Smooth muscle cell (in vitro differentiated cells): ENCODE data around the gene NCAM1. TPM values are rescaled to one million over a fixed set of nuclear protein-coding genes. Genes with fewer than 3 reads are reported as not detected.

Experiments
- DNase-seq: peaks from one replicate; lab custom pipeline; 2025; ENCODE audit not compliant: unreplicated experiment; lab: John Stamatoyannopoulos, UW
- H2AFZ ChIP-seq: fragments of 200-600 bp; sonication (generic); 2 replicates; pipeline ENCODE4 v1.6.0; 2016; ENCODE audit warnings: antibody characterized with exemption, low read depth, mild to moderate bottlenecking
- H3F3A ChIP-seq: fragments of 200-600 bp; sonication (generic); 2 replicates; pipeline ENCODE4 v1.6.0; 2017; ENCODE audit warnings: antibody characterized with exemption, low read depth
- H3K27ac ChIP-seq: fragments of 200-600 bp; sonication (generic); 2 replicates; pipeline ENCODE4 v1.5.1; 2016; ENCODE audit warnings: low read depth, mild to moderate bottlenecking
- H3K27me3 ChIP-seq: fragments of 200-600 bp; sonication (generic); 2 replicates; pipeline ENCODE4 v1.6.1; 2016; ENCODE audit warnings: low read depth, mild to moderate bottlenecking
- H3K36me3 ChIP-seq: fragments of 200-600 bp; sonication (generic); 2 replicates; pipeline ENCODE4 v1.5.1; 2016; ENCODE audit warnings: low read depth
- H3K4me1 ChIP-seq: fragments of 200-600 bp; sonication (generic); 2 replicates; pipeline ENCODE4 v1.5.1; 2016; ENCODE audit warnings: low read depth
- H3K4me2 ChIP-seq: fragments of 200-600 bp; sonication (generic); 2 replicates; pipeline ENCODE4 v1.6.0; 2016; ENCODE audit warnings: mild to moderate bottlenecking
- H3K4me3 ChIP-seq: fragments of 200-600 bp; sonication (generic); 2 replicates; pipeline ENCODE4 v1.5.1; 2016; ENCODE audit warnings: mild to moderate bottlenecking
- H3K79me2 ChIP-seq: fragments of 200-600 bp; sonication (generic); 2 replicates; pipeline ENCODE4 v1.6.0; 2016; ENCODE audit warnings: low read depth, mild to moderate bottlenecking
- H3K9ac ChIP-seq: fragments of 200-600 bp; sonication (generic); 2 replicates; pipeline ENCODE4 v1.6.0; 2016; ENCODE audit warnings: low read depth
- H3K9me3 ChIP-seq: fragments of 200-600 bp; sonication (generic); replicated peaks from 2 replicates; pipeline ENCODE4 v1.5.1; 2016; ENCODE audit warnings: low read depth
- H4K20me1 ChIP-seq: fragments of 200-600 bp; sonication (generic); 2 replicates; pipeline ENCODE4 v1.6.0; 2016; ENCODE audit warnings: low read depth
- CTCF ChIP-seq: fragments of 200-600 bp; sonication (generic); IDR thresholded peaks from 2 replicates; pipeline ENCODE4 v1.5.1; 2017; ENCODE audit warnings: borderline replicate concordance, mild to moderate bottlenecking, antibody characterized with exemption; ENCODE audit not compliant: insufficient read depth, poor library complexity, severe bottlenecking
- WGBS: methylation state at CpG from one replicate; pipeline ENCODE4 v1.1.7; 2016; ENCODE audit warnings: low lambda C conversion rate; 5-methylcytosine and 5-hydroxymethylcytosine counted together
- polyA plus RNA-seq: library from polyadenylated mRNA; unstranded; fragments of >200 nt; fragmentation: Nextera tagmentation; extraction: Ambion mirVana; gene quantifications from 2 replicates; pipeline ENCODE4 v1.2.1, GENCODE V29; 2016
- total RNA-seq: library from RNA; depleted of rRNA; stranded (reverse); fragments of >200 nt; gene quantifications from 2 replicates; pipeline ENCODE4 v1.2.3, GENCODE V29; 2014

Gene NCAM1
- total and polyA plus RNA-seq, 2 experiments from 2014 or later: 8.1 to 12.0 TPM

- Histone ChIP-seq H3K9ac (no peak overlapping the region), H3K4me2 (peak overlapping the region; percentile 72), H3K4me3 (no peak overlapping the region), H3K27ac (no peak overlapping the region), H3F3A (peaks cover 5% of the 10 kb centered on the region), H3K4me1 (peaks cover 23% of the 10 kb centered on the region), H4K20me1 (no peaks in the 10 kb centered on the region), H2AFZ (no peak overlapping the region), H3K79me2 (no peaks in the 10 kb centered on the region), H3K27me3 (no peaks in the 10 kb centered on the region), H3K9me3 (no peaks in the 10 kb centered on the region), H3K36me3 (no peaks in the 10 kb centered on the region)
- DNase-seq: no peak
- WGBS: 77% methylated on average over 10 of the region's 10 CpGs
- TF ChIP-seq CTCF: no peak
These were observed 217.3 kb downstream of the NCAM1 start for GRCh38 chr11:113178381-113179070.

- no peak for DNase-seq
- Histone ChIP-seq H3K27ac (no peak overlapping the region), H3K4me2 (peak overlapping the region; percentile 4), H3F3A (peaks cover 5% of the 10 kb centered on the region), H3K27me3 (no peaks in the 10 kb centered on the region), H3K36me3 (no peaks in the 10 kb centered on the region), H3K4me1 (peaks cover 23% of the 10 kb centered on the region), H4K20me1 (no peaks in the 10 kb centered on the region), H2AFZ (no peak overlapping the region), H3K4me3 (no peak overlapping the region), H3K9me3 (no peaks in the 10 kb centered on the region), H3K9ac (no peak overlapping the region), H3K79me2 (no peaks in the 10 kb centered on the region)
- no peak for TF ChIP-seq CTCF
- 37% methylated on average over 2 of the region's 2 CpGs for WGBS
These were observed 218.0 kb downstream of the NCAM1 start for GRCh38 chr11:113179181-113179704.

GRCh38 chr11:113181094-113181493, 219.9 kb downstream of the NCAM1 start:
- no peak overlapping the region for H3K9ac ChIP-seq
- H3K4me1 ChIP-seq: peaks cover 23% of the 10 kb centered on the region
- no peak for TF ChIP-seq CTCF
- no peak overlapping the region for H3K4me2 ChIP-seq
- H3K79me2 ChIP-seq: no peaks in the 10 kb centered on the region
- DNase-seq: no peak
- 93% methylated on average over 5 of the region's 5 CpGs for WGBS
- H3F3A ChIP-seq: peaks cover 5% of the 10 kb centered on the region
- H3K4me3 ChIP-seq: no peak overlapping the region
- no peaks in the 10 kb centered on the region for H3K9me3 ChIP-seq
- H2AFZ ChIP-seq: no peak overlapping the region
- no peaks in the 10 kb centered on the region for H3K36me3 ChIP-seq
- H3K27ac ChIP-seq: no peak overlapping the region
- no peaks in the 10 kb centered on the region for H4K20me1 ChIP-seq
- no peaks in the 10 kb centered on the region for H3K27me3 ChIP-seq

- no peak overlapping the region for H3K4me3 ChIP-seq
- H3K4me1 ChIP-seq: peaks cover 23% of the 10 kb centered on the region
- H4K20me1 ChIP-seq: no peaks in the 10 kb centered on the region
- H2AFZ ChIP-seq: no peak overlapping the region
- no peaks in the 10 kb centered on the region for H3K36me3 ChIP-seq
- no peak for DNase-seq
- no peaks in the 10 kb centered on the region for H3F3A ChIP-seq
- 92% methylated on average over 6 of the region's 6 CpGs for WGBS
- H3K4me2 ChIP-seq: no peak overlapping the region
- no peak overlapping the region for H3K27ac ChIP-seq
- no peaks in the 10 kb centered on the region for H3K9me3 ChIP-seq
- H3K27me3 ChIP-seq: no peaks in the 10 kb centered on the region
- no peaks in the 10 kb centered on the region for H3K79me2 ChIP-seq
- H3K9ac ChIP-seq: no peak overlapping the region
- TF ChIP-seq CTCF: no peak
These were observed 221.1 kb downstream of the NCAM1 start for GRCh38 chr11:113182288-113182687.
